Loucy (cell line): Measurements from ENCODE around the gene FIGN.

Experiments
- H2AFZ ChIP-seq: fragments of 200-600 bp; sonication (generic); 2 replicates; pipeline ENCODE4 v1.6.0; 2016; ENCODE audit warnings: antibody characterized with exemption, mild to moderate bottlenecking, low read length, moderate library complexity
- H3F3A ChIP-seq: fragments of 200-600 bp; 2 replicates; pipeline ENCODE4 v1.6.0; 2016; ENCODE audit warnings: antibody characterized with exemption, low read depth, mild to moderate bottlenecking
- H3K27me3 ChIP-seq: fragments of 200-600 bp; sonication (generic); 2 replicates; pipeline ENCODE4 v1.6.1; 2014; ENCODE audit warnings: low read length, mild to moderate bottlenecking; ENCODE audit not compliant: insufficient read depth, poor library complexity, severe bottlenecking
- H3K36me3 ChIP-seq: fragments of 200-600 bp; sonication (generic); 2 replicates; pipeline ENCODE4 v1.6.1; 2016; ENCODE audit warnings: low read length; ENCODE audit not compliant: insufficient read depth
- H3K4me1 ChIP-seq: fragments of 200-600 bp; sonication (generic); 2 replicates; pipeline ENCODE4 v1.5.1; 2014; ENCODE audit warnings: low read length, mild to moderate bottlenecking; ENCODE audit not compliant: insufficient read depth, poor library complexity, severe bottlenecking
- H3K4me2 ChIP-seq: fragments of 200-600 bp; sonication (generic); 2 replicates; pipeline ENCODE4 v1.6.0; 2014; ENCODE audit warnings: antibody characterized with exemption, low read length, low read depth, mild to moderate bottlenecking; ENCODE audit not compliant: poor library complexity, severe bottlenecking
- H3K4me3 ChIP-seq: fragments of 200-600 bp; sonication (generic); 2 replicates; pipeline ENCODE4 v1.5.1; 2014; ENCODE audit warnings: low read length, mild to moderate bottlenecking, mixed read lengths; ENCODE audit not compliant: poor library complexity, severe bottlenecking
- H3K79me2 ChIP-seq: fragments of 200-600 bp; sonication (generic); 2 replicates; pipeline ENCODE4 v1.6.1; 2014; ENCODE audit warnings: low read length; ENCODE audit not compliant: insufficient read depth
- H3K9ac ChIP-seq: fragments of 200-600 bp; sonication (generic); 2 replicates; pipeline ENCODE4 v1.6.0; 2014; ENCODE audit warnings: mild to moderate bottlenecking, low read depth, low read length, moderate library complexity; ENCODE audit not compliant: poor library complexity, severe bottlenecking
- H3K9me2 ChIP-seq: fragments of 200-600 bp; sonication (generic); replicated peaks from 2 replicates; pipeline ENCODE4 v1.6.1; 2016; ENCODE audit warnings: low read depth, low read length, mixed read lengths
- H3K9me3 ChIP-seq: fragments of 200-600 bp; sonication (generic); 2 replicates; pipeline ENCODE4 v1.6.1; 2014; ENCODE audit warnings: mild to moderate bottlenecking, antibody characterized with exemption, low read length, low read depth; ENCODE audit not compliant: insufficient read depth
- H4K20me1 ChIP-seq: fragments of 200-600 bp; sonication (generic); 2 replicates; pipeline ENCODE4 v1.6.0; 2014; ENCODE audit warnings: antibody characterized with exemption, low read length, mild to moderate bottlenecking; ENCODE audit not compliant: insufficient read depth, poor library complexity, severe bottlenecking
- EZH2phosphoT487 ChIP-seq: fragments of 200-600 bp; IDR thresholded peaks from 2 replicates; pipeline ENCODE4 v1.6.1; 2018; ENCODE audit warnings: antibody characterized with exemption, mild to moderate bottlenecking, moderate library complexity, borderline replicate concordance
- TF ChIP-seq, protein P1 (sequence below): fragments of 200-600 bp; sonication (generic); conservative IDR thresholded peaks from 2 replicates; pipeline ENCODE4 v1.5.1; 2014; ENCODE audit warnings: mild to moderate bottlenecking, antibody characterized with exemption, low read length

The FIGN gene

DNA sequence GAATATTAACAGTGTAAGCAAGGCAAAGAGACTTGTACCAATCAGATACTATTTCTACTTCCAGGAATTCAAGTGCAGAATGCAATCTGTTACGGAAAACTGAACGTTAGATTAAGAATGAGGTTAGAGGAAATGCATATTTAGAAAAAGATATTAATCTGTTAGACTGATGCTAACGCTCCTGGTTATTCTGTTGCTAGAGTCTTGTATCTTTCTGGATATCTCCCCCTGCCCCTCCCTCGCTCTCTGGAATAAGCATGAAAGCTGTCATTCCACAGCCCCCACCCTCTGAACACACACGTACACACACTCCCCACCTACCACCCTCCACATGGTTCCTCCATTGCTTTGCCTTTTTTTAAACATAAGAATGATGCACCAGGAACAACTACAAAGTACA lies 24.1 kb downstream of the FIGN start:
- H2AFZ ChIP-seq, result no peak overlapping the region
- no peaks in the 10 kb centered on the region for H3K27me3 ChIP-seq
- no peaks in the 10 kb centered on the region for H3K9me2 ChIP-seq
- H3K4me2 ChIP-seq, result no peak overlapping the region
- no peak overlapping the region for H3K4me3 ChIP-seq
- TF ChIP-seq EZH2phosphoT487, result no peak
- TF ChIP-seq, protein P1, sequence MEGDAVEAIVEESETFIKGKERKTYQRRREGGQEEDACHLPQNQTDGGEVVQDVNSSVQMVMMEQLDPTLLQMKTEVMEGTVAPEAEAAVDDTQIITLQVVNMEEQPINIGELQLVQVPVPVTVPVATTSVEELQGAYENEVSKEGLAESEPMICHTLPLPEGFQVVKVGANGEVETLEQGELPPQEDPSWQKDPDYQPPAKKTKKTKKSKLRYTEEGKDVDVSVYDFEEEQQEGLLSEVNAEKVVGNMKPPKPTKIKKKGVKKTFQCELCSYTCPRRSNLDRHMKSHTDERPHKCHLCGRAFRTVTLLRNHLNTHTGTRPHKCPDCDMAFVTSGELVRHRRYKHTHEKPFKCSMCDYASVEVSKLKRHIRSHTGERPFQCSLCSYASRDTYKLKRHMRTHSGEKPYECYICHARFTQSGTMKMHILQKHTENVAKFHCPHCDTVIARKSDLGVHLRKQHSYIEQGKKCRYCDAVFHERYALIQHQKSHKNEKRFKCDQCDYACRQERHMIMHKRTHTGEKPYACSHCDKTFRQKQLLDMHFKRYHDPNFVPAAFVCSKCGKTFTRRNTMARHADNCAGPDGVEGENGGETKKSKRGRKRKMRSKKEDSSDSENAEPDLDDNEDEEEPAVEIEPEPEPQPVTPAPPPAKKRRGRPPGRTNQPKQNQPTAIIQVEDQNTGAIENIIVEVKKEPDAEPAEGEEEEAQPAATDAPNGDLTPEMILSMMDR, result no peak
- H3F3A ChIP-seq, result no peaks in the 10 kb centered on the region
- H3K9ac ChIP-seq, result no peak overlapping the region
- H3K79me2 ChIP-seq, result no peaks in the 10 kb centered on the region
- no peaks in the 10 kb centered on the region for H3K9me3 ChIP-seq
- H3K4me1 ChIP-seq, result no peaks in the 10 kb centered on the region
- H3K36me3 ChIP-seq, result no peaks in the 10 kb centered on the region
- H4K20me1 ChIP-seq, result no peaks in the 10 kb centered on the region

DNA sequence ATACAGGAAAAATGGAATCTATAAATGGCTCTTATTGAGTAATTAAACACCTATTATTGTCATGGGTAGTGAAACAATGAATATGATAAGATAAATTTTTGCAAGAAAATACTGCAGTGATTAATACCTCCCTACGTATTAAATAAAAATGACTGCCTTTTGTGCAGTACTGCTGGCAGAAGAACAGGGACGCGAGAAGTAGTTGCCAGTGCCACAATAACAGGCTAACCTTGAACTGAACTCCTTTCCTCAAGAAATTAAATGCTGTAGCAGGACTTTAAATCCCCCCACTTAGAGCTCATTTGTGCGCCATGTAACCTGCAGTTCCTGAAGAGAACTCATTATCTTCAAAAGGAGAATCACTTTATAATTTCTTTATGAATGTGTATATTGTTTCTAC lies 24.6 kb downstream of the FIGN start:
- Histone ChIP-seq H3F3A (no peaks in the 10 kb centered on the region), H3K27me3 (no peaks in the 10 kb centered on the region), H3K79me2 (no peaks in the 10 kb centered on the region), H2AFZ (no peak overlapping the region), H3K36me3 (no peaks in the 10 kb centered on the region), H3K9me3 (no peaks in the 10 kb centered on the region), H3K4me3 (no peak overlapping the region), H3K4me2 (no peak overlapping the region), H3K4me1 (no peaks in the 10 kb centered on the region), H3K9ac (no peak overlapping the region), H3K9me2 (no peaks in the 10 kb centered on the region), H4K20me1 (no peaks in the 10 kb centered on the region)
- TF ChIP-seq EZH2phosphoT487, result no peak
- TF ChIP-seq, protein P1, result no peak

DNA sequence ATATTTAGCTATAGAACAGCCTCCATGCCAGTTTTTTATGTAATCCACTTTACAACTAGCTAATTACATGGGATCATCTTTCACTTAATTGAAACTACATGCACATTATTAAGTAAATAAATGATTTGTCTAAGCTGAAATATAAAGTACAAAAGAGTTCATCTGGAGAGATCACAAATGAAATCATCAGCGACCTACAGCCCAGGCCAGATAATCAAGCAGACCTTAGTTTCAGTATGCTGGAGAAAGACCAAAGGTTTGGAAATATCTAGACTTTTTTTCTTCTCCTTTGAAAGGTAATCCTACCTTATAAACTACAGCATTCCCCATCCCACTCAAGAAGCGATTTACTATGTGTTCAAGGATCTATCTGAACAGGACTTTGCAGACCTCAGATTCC lies 26.5 kb downstream of the FIGN start:
- no peak overlapping the region for H3K9ac ChIP-seq
- H3K4me1 ChIP-seq, result no peaks in the 10 kb centered on the region
- H3F3A ChIP-seq, result no peaks in the 10 kb centered on the region
- H2AFZ ChIP-seq, result no peak overlapping the region
- TF ChIP-seq EZH2phosphoT487, result no peak
- TF ChIP-seq, protein P1, result no peak
- no peak overlapping the region for H3K4me2 ChIP-seq
- H3K27me3 ChIP-seq, result no peaks in the 10 kb centered on the region
- H3K9me2 ChIP-seq, result no peaks in the 10 kb centered on the region
- no peaks in the 10 kb centered on the region for H3K9me3 ChIP-seq
- H3K79me2 ChIP-seq, result no peaks in the 10 kb centered on the region
- no peak overlapping the region for H3K4me3 ChIP-seq
- no peaks in the 10 kb centered on the region for H3K36me3 ChIP-seq
- no peaks in the 10 kb centered on the region for H4K20me1 ChIP-seq
